HG03565 (cell line): ENCODE measurements around the gene OCSTAMP.

Experiments
- ATAC-seq: cut with Tn5 transposase; IDR thresholded peaks from one replicate; pipeline ENCODE4 v1.9.1; 2021; ENCODE audit warnings: mild to moderate bottlenecking, moderate library complexity; ENCODE audit not compliant: unreplicated experiment

The OCSTAMP gene

GRCh38 chr20:46554828-46555227, 4.4 kb upstream of the OCSTAMP start:
- ATAC-seq = no peak

GRCh38 chr20:46553926-46554325, 3.5 kb upstream of the OCSTAMP start:
- ATAC-seq = no peak

- ATAC-seq = peak; percentile 48
Observed at GRCh38 chr20:46552460-46553420, 2.3 kb upstream of the OCSTAMP start.

- no peak for ATAC-seq
Observed at GRCh38 chr20:46551522-46552381, 1.3 kb upstream of the OCSTAMP start.

- ATAC-seq = no peak
Observed at GRCh38 chr20:46549188-46549972, 1.1 kb downstream of the OCSTAMP start.

- no peak for ATAC-seq
Observed at GRCh38 chr20:46548688-46549087, 1.8 kb downstream of the OCSTAMP start.

- no peak for ATAC-seq
Observed at GRCh38 chr20:46547995-46548394, 2.5 kb downstream of the OCSTAMP start.

DNA sequence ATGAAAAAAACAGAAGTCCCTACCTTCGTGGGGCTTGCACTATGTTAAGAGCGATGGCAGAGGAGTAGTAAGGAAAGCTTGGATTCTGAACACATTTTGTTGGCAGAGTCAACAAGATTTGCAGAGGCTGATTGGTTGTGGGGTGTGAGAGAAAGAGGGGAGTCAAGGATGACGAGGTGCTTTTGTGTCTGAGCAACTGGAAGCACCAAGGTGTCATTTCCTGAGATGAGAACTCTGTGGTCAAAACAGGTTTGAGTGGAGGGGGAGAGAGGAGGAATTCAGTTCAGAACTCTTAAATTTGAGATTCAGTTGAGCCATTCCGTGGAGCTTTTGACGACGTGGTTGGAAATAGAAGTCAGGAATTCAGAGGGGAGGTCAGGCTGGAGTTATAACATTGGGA, 3.5 kb downstream of the OCSTAMP start:
- ATAC-seq = no peak

- ATAC-seq = no peak
Observed at GRCh38 chr20:46546298-46546697, 4.2 kb downstream of the OCSTAMP start.

DNA sequence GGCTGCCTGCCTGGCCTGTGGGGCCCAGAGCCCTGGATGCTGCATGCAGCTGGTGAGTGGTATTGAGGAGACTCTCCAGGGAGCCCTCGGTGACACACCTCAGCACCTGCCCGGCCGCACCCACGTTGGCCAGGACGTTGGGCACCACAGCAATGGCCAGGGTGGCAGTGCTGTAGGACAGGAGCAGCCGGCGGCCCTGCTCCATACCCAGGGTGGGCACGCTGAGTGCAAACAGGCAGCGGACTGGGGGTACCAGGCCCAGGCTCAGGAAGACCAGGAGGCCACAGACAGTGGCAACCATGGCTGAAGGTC, 4.7 kb downstream of the OCSTAMP start:
- no peak for ATAC-seq

GRCh38 chr20:46545077-46545826, 5.2 kb downstream of the OCSTAMP start:
- ATAC-seq = no peak

DNA sequence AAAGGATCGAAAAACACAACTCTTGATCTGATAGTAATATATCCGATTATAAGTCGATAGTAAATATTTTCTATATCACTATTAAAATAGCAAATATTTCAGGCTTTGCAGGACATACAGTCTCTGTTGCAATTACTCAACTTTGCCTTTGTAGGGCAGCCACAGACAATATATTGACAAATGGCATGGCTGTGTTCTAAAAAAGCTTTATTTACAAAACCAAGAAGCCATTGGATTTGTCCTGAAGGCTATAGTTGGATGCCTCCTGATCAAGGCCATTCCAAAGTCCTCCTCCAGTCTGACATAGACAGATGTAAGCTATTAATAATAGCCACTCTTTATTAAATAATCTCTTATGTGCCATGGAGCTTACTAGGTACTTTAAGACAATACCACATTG, 5.9 kb downstream of the OCSTAMP start:
- ATAC-seq = no peak

- ATAC-seq = no peak
Observed at GRCh38 chr20:46543959-46544358, 6.5 kb downstream of the OCSTAMP start.

DNA sequence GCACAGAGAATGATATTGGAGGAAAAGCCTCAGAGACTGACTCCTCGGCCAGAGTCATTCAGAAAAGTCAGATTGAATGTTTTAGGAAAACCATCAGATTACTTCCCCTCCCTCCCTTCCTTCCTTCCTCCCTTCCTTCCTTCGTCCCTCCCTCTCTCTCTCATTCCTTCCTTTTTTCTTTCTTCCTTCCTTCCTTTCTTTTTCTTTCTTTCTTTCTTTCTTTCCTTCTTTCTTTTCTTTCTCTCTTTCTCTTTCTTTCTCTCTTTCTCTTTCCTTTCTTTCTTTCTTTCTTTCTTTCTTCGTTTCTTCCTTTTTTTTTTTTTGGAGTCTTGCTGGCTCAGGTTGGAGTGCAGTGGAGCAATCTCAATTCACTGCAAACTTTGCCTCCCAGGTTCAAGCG, 7.4 kb downstream of the OCSTAMP start:
- no peak for ATAC-seq

- ATAC-seq = no peak
Observed at GRCh38 chr20:46541229-46541935, 9.1 kb downstream of the OCSTAMP start.

DNA sequence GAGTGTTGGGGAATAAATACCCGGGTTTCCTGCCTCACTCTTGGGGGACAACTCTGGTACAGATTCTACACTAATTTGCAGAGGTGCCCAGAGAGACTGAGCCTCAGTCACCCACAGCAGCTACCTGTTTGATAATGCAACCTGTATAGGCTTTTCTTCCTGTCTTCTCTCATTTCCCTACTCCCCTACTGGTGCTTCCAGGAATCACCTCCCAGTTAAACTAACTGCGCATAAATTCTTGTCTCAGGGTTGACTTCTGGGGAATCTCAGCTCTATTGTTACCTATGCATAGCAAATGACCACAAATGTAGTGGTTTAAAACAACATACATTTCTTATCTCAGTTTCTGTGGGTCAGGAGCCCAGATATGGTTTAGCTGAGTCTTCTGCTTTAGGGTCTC, 11.3 kb downstream of the OCSTAMP start:
- ATAC-seq = no peak

DNA sequence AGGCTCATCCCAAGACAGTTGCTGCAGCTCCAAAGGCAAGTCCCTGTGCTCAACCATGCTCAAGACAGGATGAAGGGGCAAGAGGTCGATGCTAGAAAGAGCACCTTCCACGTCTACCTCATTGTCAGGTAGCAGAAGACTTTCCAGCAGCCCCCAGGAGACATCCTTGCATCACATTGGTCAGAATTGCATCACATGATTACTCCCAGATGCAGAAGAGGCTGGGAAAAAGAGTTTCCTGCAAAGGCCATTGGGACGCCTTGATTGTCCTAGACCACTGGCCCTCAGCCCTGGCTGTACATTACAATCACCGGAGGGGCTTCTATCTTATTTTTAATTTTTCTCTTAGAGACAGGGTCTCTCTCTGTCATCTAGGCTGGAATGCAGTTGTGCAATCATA, 19.8 kb downstream of the OCSTAMP start:
- no peak for ATAC-seq

DNA sequence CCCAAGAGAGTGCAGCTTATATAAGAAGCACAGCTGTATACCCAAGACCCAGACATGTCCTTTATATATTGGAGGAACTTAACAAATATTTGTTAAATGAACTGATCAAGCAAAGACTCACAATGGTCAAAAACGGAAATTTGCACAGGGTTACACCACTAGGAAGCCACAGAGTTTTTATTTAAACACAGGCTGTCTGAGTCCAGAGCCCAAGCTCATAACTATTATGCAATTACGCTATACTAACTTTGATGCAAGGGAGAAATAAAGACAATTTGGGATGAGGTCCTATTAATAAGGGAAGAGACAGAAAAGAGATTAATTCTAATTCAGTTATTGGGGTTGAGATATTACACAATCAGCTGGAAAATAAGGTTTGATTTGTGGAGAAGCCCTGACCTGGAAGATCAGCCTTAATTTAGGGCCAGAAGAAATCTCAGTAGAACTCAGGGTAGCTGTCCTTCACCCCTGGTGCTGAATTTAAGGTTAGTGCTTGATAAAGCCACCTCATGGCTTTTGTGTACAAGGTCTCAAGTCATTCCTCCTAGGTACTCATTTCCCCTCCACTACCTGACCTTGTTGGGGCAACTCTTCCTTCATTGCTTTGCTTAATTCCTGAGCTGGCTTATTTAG, 26.6 kb downstream of the OCSTAMP start:
- ATAC-seq = no peak

DNA sequence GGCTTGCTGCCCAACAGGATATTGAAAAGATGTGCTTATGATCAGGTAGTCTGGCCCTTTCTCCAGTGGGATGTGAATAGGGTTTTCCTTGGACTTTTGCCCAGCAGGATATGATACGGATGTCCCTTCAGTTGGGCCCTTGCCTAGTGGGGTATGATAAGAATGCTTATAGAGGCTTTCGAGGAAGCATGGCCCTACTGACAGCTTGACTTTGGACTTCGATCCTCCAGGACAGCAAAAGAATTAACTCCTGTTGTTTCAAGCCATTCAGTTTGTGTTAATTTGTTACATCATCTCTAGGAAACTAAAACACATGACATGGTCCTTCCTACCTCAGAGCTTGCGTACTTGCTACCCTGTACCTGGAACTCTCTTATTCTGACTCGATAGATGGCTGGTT, 27.3 kb downstream of the OCSTAMP start:
- no peak for ATAC-seq
